Globus pallidus (tissue), 1 donor: ENCODE measurements around the gene DTX3L.

Experiments
- DNase-seq: peaks from one replicate; pipeline ENCODE4 v3.0.0-alpha.2; 2015; ENCODE audit warnings: low spot score

DTX3L gene

GRCh38 chr3:122606330-122606729, 42.2 kb downstream of the DTX3L start:
- DNase-seq: no peak

- no peak for DNase-seq
Measured at GRCh38 chr3:122608916-122609315, 44.8 kb downstream of the DTX3L start.

DNA sequence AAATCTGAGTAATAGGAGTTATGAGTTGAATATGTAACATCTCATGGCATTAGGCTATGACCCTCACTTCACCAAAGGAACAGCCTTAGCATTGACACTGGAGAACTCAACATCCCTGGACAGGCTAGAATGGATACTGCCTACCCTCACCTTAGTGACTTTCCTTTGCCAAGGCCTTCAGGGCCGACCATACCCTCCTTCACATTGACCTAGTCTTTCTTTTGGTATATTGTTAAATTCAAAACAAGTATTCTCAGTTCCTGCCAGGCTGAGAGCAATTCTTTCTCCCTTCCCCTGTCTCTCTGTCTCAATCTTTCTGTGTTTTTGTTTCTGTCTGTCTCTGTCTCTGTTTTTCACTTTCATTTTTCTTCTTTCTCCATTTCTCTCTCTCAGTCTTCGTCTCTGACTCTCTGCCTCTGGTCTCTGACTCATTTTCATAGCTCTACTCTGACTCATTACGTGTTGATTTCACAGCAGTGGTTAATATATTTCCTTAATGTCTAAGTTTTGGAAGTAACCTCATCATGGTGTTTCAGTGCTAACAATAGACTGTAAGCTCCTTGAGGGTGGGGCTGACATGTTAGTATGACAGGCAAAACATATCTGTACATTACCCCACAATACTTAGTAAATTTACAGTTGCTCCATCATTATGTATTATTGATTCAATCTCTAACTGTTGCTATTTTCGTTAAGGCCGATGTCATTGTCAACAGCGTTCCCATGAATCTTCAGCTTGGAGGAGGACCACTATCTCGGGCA, 45.8 kb downstream of the DTX3L start:
- no peak for DNase-seq

DNA sequence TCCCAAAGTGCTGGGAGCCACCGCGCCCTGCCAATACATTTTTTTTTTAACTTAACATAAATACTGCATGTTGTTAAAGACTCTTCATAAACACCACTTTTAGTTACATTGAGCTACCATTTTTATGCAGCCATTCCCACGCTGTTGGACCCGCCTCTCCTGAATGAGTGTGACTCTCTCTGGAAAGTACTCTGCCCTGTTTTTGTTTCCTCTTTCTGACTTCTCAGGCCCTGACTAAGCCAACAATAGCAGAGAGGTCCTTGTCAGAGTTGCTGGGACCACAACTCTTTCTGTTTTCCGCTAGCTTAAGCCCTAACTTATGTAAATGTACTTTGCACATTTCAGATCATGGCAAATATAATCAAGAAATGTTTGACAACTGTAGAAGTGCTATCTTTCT, 48.6 kb downstream of the DTX3L start:
- no peak for DNase-seq

- no peak for DNase-seq
Measured at GRCh38 chr3:122615303-122615702, 51.2 kb downstream of the DTX3L start.

- DNase-seq: no peak
Measured at GRCh38 chr3:122618614-122619013, 54.5 kb downstream of the DTX3L start.

GRCh38 chr3:122619040-122619439, 54.9 kb downstream of the DTX3L start:
- no peak for DNase-seq

DNA sequence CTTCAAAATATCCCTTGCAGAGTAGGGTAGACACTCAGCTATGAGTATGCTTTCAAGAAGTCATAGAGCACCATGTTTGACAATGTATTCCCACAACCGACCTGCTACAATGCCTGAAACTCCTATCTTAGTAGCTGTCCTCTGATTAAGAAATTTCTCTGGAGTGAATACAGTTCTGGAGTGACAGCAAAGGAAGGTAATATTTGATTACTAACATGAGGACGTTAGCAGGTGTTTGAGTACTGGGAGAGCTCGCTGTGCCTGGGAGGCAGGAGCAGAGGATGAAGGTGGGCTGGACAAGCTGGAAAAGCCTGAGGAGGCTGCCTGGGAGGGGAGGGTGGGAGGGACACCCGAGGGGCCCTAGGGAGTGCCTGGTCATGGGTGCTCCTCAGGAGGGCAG, 56.3 kb downstream of the DTX3L start:
- no peak for DNase-seq

DNA sequence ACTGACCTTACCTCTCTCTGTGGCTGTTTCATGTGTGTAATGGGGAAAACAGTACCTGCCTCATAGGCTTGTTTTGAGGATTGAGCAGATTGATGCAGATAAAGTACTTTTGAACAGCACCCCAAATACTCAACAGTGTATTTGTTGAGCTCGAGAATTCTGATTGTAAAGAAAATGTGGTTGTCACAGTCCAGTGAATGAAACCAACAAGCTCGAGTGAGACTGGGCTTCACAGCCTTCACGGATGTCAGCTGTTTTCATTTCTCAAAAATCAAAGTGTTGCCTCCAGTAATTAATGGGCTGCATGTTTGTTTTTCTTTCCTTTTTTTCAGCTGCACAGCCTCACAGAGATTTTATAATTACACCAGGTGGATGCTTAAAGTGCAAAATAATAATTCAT, 57.0 kb downstream of the DTX3L start:
- no peak for DNase-seq

DNA sequence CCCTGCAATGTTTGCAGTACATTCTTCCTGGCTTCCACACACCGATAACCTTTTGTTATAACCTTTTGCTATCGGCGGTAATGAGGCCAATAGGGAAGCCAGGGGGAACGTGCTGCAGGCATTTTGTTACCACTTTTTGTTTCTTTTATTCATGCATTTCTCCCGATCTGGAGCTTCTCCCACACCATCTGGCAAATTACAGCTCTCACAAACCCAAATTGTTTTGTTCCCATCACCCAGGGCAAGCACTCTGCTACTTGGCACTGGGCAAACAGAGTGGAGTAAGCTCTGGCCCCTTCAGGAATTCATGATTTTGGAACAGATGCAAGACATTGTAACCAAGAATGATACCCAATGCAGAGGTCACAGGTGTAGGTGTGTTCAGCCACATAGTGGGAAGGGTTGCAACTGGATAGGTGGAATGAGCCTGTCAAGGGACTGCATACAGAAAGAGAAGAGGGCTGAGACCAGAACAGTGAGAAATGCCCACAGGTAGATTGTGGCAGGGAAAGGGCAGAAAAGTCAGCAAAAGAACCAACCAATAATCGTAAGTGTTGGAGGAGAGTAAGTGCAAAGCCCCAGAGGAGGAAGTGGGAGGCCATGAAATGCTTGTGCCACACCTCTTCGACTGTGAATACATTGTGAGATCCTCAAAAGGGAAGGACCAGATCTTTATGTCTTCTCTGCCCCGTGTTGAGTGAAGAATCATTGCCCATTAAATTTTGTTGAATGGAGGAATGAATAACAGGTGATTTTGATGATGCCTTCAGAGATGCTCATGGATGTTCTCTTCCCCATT, 59.1 kb downstream of the DTX3L start:
- DNase-seq: no peak
